ENCODE measurements around the gene LY86.

Gene LY86

DNA sequence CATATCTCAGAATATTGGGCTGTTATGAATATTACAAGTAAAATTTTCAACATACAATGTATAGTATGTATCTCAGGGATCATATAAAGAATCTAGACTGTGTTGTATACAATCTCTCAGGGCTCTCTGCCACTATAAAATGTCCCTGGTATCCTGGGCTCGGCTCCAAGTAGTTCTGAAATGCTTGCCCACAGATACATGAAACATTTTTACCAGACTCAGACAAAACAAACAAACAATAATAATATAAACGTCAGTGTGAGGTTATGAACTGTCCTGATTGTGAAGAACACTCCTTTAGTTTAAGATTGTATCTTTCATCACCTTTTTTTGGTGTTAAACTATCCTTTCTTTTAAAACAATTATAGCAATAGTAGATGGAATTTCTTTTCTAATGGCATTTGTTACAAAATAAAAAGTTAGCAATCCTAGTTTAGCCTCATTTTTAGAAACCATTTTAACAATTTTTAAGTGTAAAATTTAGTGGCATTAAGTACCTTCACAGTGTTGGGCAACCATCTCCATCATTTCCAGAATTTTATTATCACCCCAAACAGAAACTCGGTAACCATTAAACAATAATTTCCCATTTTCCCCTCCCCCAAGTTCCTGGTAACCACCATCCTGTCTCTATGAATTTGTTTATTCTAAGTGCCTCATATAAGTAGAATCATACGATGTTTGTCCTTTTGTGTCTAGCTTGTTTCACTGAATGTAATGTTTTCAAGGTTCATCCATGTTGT is 17.4 kb upstream of the LY86 start:
- DNase-seq (ENCODE audit: low read depth in 2 of 2), result no peak
- no peak overlapping the region for H3K4me3 ChIP-seq (replicated peaks in 1 of 2; ENCODE audit: low read depth in 2 of 2, low read length in 2 of 2)
- no peak for TF ChIP-seq CTCF (IDR thresholded peaks at IDR 0.05; ENCODE audit: low read depth, low read length)

DNA sequence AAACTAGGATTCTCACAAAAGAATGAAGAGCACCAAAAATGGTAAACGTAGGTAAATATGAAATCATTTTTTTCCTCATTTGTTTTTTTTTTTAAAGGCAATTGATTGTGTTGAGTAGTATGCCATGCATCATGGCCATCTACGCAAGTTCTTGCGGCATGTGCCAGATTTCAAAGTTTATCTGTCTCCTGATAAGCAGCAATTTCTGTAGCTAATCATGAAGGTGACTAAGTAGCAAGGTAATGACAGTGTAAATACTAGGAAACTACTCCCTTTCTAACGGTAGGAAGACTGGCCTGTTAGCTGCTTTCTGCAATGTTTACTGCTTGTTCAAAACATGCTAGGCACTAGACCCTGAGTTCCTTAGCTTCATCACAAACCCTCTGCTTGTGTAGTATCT is 13.4 kb upstream of the LY86 start:
- no peak for TF ChIP-seq CTCF (IDR thresholded peaks at IDR 0.05; ENCODE audit: low read depth, low read length)
- DNase-seq (ENCODE audit: low read depth in 2 of 2), result no peak
- no peak overlapping the region for H3K4me3 ChIP-seq (replicated peaks in 1 of 2; ENCODE audit: low read depth in 2 of 2, low read length in 2 of 2)

DNA sequence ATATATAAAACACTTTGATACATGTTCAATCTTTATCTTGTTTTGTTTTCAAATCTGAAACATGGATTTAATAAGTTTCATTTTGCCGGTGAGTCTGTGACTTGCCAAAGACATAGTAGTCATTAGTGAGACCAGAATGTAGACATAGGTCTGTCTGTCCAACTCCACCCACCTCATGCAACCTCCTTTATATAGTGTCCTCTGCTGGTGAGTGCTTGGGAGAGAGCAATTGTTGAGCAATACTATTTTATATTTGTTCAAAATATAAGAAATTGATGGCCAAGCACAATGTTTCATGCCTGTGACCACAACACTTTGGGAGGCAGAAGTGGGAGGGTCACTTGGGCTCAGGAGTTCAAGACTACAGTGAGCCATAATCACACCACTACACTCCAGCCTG is 10.8 kb upstream of the LY86 start:
- TF ChIP-seq CTCF (IDR thresholded peaks at IDR 0.05; ENCODE audit: low read depth, low read length), result no peak
- no peak for DNase-seq (ENCODE audit: low read depth in 2 of 2)
- no peak overlapping the region for H3K4me3 ChIP-seq (replicated peaks in 1 of 2; ENCODE audit: low read depth in 2 of 2, low read length in 2 of 2)

GRCh38 chr6:6579281-6579680 is 9.2 kb upstream of the LY86 start:
- H3K4me3 ChIP-seq (replicated peaks in 1 of 2; ENCODE audit: low read depth in 2 of 2, low read length in 2 of 2), result no peak overlapping the region
- TF ChIP-seq CTCF (IDR thresholded peaks at IDR 0.05; ENCODE audit: low read depth, low read length), result no peak

GRCh38 chr6:6580225-6580856 is 8.2 kb upstream of the LY86 start:
- TF ChIP-seq CTCF (IDR thresholded peaks at IDR 0.05; ENCODE audit: low read depth, low read length), result no peak
- no peak for DNase-seq (ENCODE audit: low read depth in 2 of 2)
- H3K4me3 ChIP-seq (replicated peaks in 1 of 2; ENCODE audit: low read depth in 2 of 2, low read length in 2 of 2), result no peak overlapping the region

More at GRCh38 chr6:6579281-6579680, 9.2 kb upstream of the LY86 start:
- no peak for DNase-seq (ENCODE audit: low read depth in 2 of 2)

DNA sequence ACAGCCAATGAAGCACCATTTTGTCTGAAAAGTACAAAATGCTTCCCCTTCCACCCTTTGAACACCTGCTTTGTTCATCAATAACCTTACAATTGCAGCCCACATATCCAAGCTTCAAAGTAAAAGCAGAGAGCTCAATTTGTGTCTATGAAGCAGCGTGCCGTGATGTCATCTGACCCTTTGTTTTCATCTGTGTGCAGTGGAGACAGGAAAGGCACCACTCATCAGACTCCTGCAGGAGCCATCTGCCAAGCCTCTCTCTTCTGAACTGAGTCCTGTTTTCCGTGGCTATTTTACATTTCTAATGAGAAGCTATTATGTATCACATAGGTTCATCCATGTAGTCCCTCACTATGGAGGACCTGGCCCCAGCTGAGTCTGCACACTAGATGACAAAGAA is 7.5 kb upstream of the LY86 start:
- DNase-seq (ENCODE audit: low read depth in 2 of 2), result no peak
- no peak for TF ChIP-seq CTCF (IDR thresholded peaks at IDR 0.05; ENCODE audit: low read depth, low read length)

More for the DNA sequence above, 7.5 kb upstream of the LY86 start:
- no peak overlapping the region for H3K4me3 ChIP-seq (replicated peaks in 1 of 2; ENCODE audit: low read depth in 2 of 2, low read length in 2 of 2)

Data from cardiac fibroblast (primary cell).